Loucy (cell line): ENCODE data around the gene BORCS6.

ENCODE experiments used
- H2AFZ ChIP-seq: fragments of 200-600 bp; sonication (generic); 2 replicates; pipeline ENCODE4 v1.6.0; 2016; ENCODE audit warnings: antibody characterized with exemption, mild to moderate bottlenecking, low read length, moderate library complexity
- H3F3A ChIP-seq: fragments of 200-600 bp; 2 replicates; pipeline ENCODE4 v1.6.0; 2016; ENCODE audit warnings: antibody characterized with exemption, low read depth, mild to moderate bottlenecking
- H3K27me3 ChIP-seq: fragments of 200-600 bp; sonication (generic); 2 replicates; pipeline ENCODE4 v1.6.1; 2014; ENCODE audit warnings: low read length, mild to moderate bottlenecking; ENCODE audit not compliant: insufficient read depth, poor library complexity, severe bottlenecking
- H3K36me3 ChIP-seq: fragments of 200-600 bp; sonication (generic); 2 replicates; pipeline ENCODE4 v1.6.1; 2016; ENCODE audit warnings: low read length; ENCODE audit not compliant: insufficient read depth
- H3K4me1 ChIP-seq: fragments of 200-600 bp; sonication (generic); 2 replicates; pipeline ENCODE4 v1.5.1; 2014; ENCODE audit warnings: low read length, mild to moderate bottlenecking; ENCODE audit not compliant: insufficient read depth, poor library complexity, severe bottlenecking
- H3K4me2 ChIP-seq: fragments of 200-600 bp; sonication (generic); 2 replicates; pipeline ENCODE4 v1.6.0; 2014; ENCODE audit warnings: antibody characterized with exemption, low read length, low read depth, mild to moderate bottlenecking; ENCODE audit not compliant: poor library complexity, severe bottlenecking
- H3K4me3 ChIP-seq: fragments of 200-600 bp; sonication (generic); 2 replicates; pipeline ENCODE4 v1.5.1; 2014; ENCODE audit warnings: low read length, mild to moderate bottlenecking, mixed read lengths; ENCODE audit not compliant: poor library complexity, severe bottlenecking
- H3K79me2 ChIP-seq: fragments of 200-600 bp; sonication (generic); 2 replicates; pipeline ENCODE4 v1.6.1; 2014; ENCODE audit warnings: low read length; ENCODE audit not compliant: insufficient read depth
- H3K9ac ChIP-seq: fragments of 200-600 bp; sonication (generic); 2 replicates; pipeline ENCODE4 v1.6.0; 2014; ENCODE audit warnings: mild to moderate bottlenecking, low read depth, low read length, moderate library complexity; ENCODE audit not compliant: poor library complexity, severe bottlenecking
- H3K9me2 ChIP-seq: fragments of 200-600 bp; sonication (generic); replicated peaks from 2 replicates; pipeline ENCODE4 v1.6.1; 2016; ENCODE audit warnings: low read depth, low read length, mixed read lengths
- H3K9me3 ChIP-seq: fragments of 200-600 bp; sonication (generic); 2 replicates; pipeline ENCODE4 v1.6.1; 2014; ENCODE audit warnings: mild to moderate bottlenecking, antibody characterized with exemption, low read length, low read depth; ENCODE audit not compliant: insufficient read depth
- H4K20me1 ChIP-seq: fragments of 200-600 bp; sonication (generic); 2 replicates; pipeline ENCODE4 v1.6.0; 2014; ENCODE audit warnings: antibody characterized with exemption, low read length, mild to moderate bottlenecking; ENCODE audit not compliant: insufficient read depth, poor library complexity, severe bottlenecking
- CTCF ChIP-seq: fragments of 200-600 bp; sonication (generic); conservative IDR thresholded peaks from 2 replicates; pipeline ENCODE4 v1.5.1; 2014; ENCODE audit warnings: mild to moderate bottlenecking, antibody characterized with exemption, low read length
- EZH2phosphoT487 ChIP-seq: fragments of 200-600 bp; IDR thresholded peaks from 2 replicates; pipeline ENCODE4 v1.6.1; 2018; ENCODE audit warnings: antibody characterized with exemption, mild to moderate bottlenecking, moderate library complexity, borderline replicate concordance

The BORCS6 gene

GRCh38 chr17:8187517-8188262 lies 2.3 kb downstream of the BORCS6 start:
- H3K36me3 ChIP-seq: no peaks in the 10 kb centered on the region
- no peaks in the 10 kb centered on the region for H3K9me3 ChIP-seq
- peaks cover 13% of the 10 kb centered on the region; the same call in 1 of the 2 replicates for H3K79me2 ChIP-seq
- no peaks in the 10 kb centered on the region for H3K27me3 ChIP-seq
- H2AFZ ChIP-seq: no peak overlapping the region; the same call in 1 of the 2 replicates
- TF ChIP-seq EZH2phosphoT487: no peak
- TF ChIP-seq CTCF: no peak
- peak overlapping the region; percentile 84 for H3K4me3 ChIP-seq
- H4K20me1 ChIP-seq: peaks cover 5% of the 10 kb centered on the region
- H3F3A ChIP-seq: peaks cover 22% of the 10 kb centered on the region
- peak overlapping the region; percentile 87 for H3K9ac ChIP-seq
- H3K9me2 ChIP-seq: no peaks in the 10 kb centered on the region
- H3K4me2 ChIP-seq: peak overlapping the region; percentile 99
- H3K4me1 ChIP-seq: peaks cover 37% of the 10 kb centered on the region

- Histone ChIP-seq H3K36me3 (no peaks in the 10 kb centered on the region), H4K20me1 (peaks cover 5% of the 10 kb centered on the region), H3K4me2 (peak overlapping the region; percentile 99), H3K9me2 (no peaks in the 10 kb centered on the region), H3K79me2 (peaks cover 13% of the 10 kb centered on the region; the same call in 1 of the 2 replicates), H3K9me3 (no peaks in the 10 kb centered on the region), H2AFZ (peak overlapping the region; percentile 89), H3F3A (peaks cover 22% of the 10 kb centered on the region), H3K4me1 (peaks cover 32% of the 10 kb centered on the region), H3K4me3 (peak overlapping the region; percentile 84), H3K9ac (peak overlapping the region; percentile 87), H3K27me3 (no peaks in the 10 kb centered on the region)
- no peak; the same call in 1 of the 2 replicates for TF ChIP-seq CTCF
- no peak for TF ChIP-seq EZH2phosphoT487
These were observed 3.0 kb downstream of the BORCS6 start for GRCh38 chr17:8186787-8187516.

- no peaks in the 10 kb centered on the region for H3K9me3 ChIP-seq
- H3K4me3 ChIP-seq: peak overlapping the region; percentile 84
- TF ChIP-seq EZH2phosphoT487: no peak
- peak; percentile 38; the same call in 1 of the 2 replicates for TF ChIP-seq CTCF
- no peaks in the 10 kb centered on the region for H3K36me3 ChIP-seq
- H3K4me1 ChIP-seq: peaks cover 27% of the 10 kb centered on the region
- no peaks in the 10 kb centered on the region for H3K9me2 ChIP-seq
- peak overlapping the region; percentile 99 for H3K4me2 ChIP-seq
- peak overlapping the region; percentile 87 for H3K9ac ChIP-seq
- H3K27me3 ChIP-seq: no peaks in the 10 kb centered on the region
- H4K20me1 ChIP-seq: peaks cover 5% of the 10 kb centered on the region
- peaks cover 13% of the 10 kb centered on the region; the same call in 1 of the 2 replicates for H3K79me2 ChIP-seq
- peaks cover 18% of the 10 kb centered on the region for H3F3A ChIP-seq
- peak overlapping the region; percentile 89 for H2AFZ ChIP-seq
These were observed 3.6 kb downstream of the BORCS6 start for GRCh38 chr17:8186446-8186786.
